NCI-H526 (cell line): ENCODE measurements around the gene ELAVL4.

Experiments used
- DNase-seq, 2 experiments: peaks; one replicate each; lab custom pipeline; 2025; lab: John Stamatoyannopoulos, UW

The ELAVL4 gene

DNA sequence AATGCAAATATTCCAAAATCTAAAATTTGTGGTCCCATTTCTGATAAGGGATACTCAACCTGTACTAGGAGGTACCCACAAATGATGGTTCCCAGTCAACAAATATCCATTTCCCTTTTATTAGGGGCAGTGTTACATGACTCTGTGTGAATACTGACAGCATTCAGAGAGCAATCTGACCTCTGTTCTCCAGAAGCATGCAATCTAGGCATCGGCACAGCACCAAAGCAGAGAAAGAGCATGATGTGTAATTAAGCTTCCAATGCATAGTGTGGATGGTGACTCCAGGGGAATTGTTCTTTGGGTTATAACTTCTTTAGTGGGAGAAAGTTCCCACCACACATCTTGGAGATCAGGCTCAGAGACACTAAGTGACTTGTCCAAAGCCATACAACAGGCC is 71.6 kb downstream of the ELAVL4 start:
- DNase-seq, result no peak

- DNase-seq, result no peak
Measured at GRCh38 chr1:50181027-50181663, 72.4 kb downstream of the ELAVL4 start.

DNA sequence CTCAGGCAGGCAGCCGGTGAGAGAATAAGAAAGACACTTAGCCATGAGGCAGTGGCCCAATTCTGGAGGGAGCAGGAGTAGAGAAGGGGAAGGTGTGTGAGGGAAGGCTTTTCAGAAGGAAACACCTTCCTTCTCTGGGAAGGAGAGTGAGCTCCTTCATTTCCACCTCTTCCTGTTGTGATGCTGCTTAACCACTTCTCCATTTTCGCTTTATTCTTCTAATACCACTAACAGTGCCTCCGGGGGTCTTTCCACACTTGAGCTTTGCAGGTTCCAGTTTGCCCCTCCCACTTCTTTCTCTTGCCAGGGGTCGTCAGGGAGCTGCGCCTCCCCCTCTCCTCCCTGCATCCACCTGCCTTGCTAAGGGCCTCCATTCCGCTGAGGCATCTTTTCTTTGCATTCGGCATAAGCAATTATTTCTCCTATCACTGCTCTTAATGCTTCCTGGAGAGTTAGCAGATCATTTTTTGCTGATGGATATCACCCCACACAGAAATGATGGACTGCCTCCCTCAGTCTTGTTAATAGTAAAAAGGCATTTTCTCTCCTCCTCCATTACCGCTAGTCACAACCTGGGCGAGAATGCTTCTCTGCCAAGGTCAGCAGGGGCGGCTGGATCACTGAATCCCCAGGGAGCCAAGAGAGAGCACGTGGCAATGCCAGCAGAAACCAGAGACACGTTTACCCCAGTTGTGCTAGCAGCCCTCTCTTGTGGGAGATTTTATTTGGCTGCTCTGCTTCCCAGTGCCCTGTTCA is 74.8 kb downstream of the ELAVL4 start:
- DNase-seq, result peak in 1 of 2 experiments; percentile 17

- no peak for DNase-seq
Measured at GRCh38 chr1:50189369-50189768, 80.6 kb downstream of the ELAVL4 start.

DNA sequence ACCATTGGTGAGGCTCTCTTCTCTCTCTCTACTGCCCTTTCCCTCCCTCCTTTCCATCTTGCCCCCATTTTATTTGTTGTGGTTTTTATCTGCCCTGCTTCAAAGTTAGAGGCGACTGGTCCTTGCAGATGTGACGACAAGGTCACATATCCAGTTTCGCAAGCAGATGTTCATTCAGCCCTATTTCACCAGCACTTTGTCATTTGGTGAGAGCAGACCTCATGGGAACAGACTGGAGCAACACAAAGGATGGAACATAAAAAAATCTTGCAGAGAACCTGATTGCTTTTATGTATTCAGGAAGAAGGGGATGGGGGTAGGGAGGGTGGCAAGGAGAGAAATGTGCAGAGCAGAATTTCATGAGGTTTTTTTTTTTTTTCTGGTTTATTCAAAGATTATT is 84.3 kb downstream of the ELAVL4 start:
- DNase-seq, result no peak

GRCh38 chr1:50195205-50195604 is 86.5 kb downstream of the ELAVL4 start:
- no peak for DNase-seq

DNA sequence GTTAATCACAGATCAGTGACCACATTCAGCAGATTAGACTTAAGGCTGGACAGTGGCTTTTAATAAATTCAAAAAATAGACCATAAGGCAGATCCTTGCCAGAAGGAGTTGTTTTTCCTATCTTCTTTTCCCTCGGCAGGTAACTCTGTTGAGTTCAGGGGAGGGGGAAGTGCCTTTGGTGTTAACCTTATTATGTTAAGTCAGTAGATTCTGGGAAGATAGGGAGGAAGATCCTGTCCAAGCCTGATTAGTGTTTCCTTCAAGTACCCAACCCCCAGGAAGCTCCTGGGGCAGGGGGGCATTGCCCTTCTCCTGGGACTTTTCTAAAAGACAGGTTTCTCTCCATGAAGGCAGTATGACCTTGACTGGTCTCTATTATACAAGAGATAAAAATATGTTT is 87.4 kb downstream of the ELAVL4 start:
- DNase-seq, result no peak

DNA sequence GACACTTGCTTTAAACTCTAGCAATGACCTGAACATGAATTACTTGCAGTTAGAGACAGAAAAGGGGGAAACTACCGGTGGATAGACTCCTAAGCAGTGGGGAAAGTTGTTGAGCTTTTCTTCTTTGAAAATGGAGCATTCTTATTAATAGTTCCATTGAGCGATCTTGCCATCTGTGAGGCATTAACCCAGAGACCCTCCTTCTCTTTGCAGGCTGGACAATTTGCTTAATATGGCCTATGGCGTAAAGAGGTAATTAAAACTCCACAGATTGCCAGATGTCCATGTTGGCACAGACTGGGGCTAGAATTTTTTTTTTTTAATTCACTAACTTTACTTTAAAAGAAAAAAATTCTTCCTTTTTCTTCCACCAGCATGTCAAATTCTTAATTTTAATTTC is 88.5 kb downstream of the ELAVL4 start:
- DNase-seq, result no peak

DNA sequence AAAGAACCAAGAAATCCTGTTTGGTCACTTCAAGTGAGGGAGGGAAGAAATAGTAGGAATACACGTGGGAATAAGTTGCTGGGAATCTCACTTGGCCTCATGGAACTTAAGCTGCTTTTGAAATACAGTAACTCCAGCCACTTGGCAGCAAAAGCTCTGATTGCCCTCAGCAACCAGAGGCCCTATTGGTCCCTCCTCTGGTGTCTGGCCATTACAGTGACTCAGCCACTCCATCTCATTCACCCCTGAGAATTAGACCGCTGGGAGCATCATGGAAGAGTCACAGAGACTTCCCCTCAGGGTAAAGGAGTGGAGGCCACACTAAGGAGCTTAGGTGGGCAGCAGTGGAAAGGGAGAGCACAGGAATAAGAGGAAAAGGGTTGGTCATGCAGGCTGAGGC is 99.6 kb downstream of the ELAVL4 start:
- DNase-seq, result no peak

GRCh38 chr1:50208756-50209155 is 100.0 kb downstream of the ELAVL4 start:
- no peak for DNase-seq

DNA sequence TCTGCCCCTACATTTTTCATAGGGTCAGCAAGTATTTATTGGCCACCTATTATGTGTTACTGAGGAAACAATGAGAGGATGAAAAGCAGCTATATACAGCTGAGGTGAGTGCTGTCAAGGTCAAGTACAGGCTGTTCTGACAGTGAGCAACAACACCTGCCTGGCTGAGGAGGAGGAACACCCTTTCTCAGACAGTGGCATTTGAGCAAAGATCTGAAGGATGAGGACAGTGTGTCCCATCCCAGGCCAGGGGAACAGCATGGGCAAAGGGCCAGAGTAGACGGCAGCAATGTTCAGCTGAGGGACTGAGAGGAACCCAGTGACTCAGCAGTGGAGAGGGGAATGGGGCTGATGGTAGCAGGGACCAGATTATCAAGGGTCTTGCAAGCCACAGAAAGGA is 101.0 kb downstream of the ELAVL4 start:
- no peak for DNase-seq

- no peak for DNase-seq
Measured at GRCh38 chr1:50213505-50213904, 104.8 kb downstream of the ELAVL4 start.

DNA sequence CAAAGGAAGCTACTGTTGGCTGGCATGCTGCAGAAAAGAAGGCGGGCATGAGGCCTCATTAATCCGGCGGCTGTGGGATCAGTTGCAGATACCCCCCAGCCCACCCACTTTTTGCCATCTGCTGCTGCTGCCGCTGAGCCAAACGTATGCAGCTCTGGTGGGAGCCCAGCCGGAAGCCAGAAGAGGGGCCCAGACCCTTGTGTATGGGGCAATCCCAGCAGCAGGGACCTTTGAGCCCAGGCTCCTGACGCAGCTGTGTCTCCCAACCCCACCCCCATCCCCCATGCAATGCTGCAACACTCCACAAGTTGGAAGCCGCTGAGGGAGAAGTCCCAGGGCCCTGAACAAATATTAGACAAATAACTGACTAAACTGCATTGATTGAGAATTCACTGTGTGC is 106.0 kb downstream of the ELAVL4 start:
- no peak for DNase-seq

- no peak for DNase-seq
Measured at GRCh38 chr1:50218344-50219120, 109.8 kb downstream of the ELAVL4 start.

- DNase-seq, result no peak
Measured at GRCh38 chr1:50228871-50229384, 120.2 kb downstream of the ELAVL4 start.

GRCh38 chr1:50231209-50231608 is 122.5 kb downstream of the ELAVL4 start:
- DNase-seq, result no peak

DNA sequence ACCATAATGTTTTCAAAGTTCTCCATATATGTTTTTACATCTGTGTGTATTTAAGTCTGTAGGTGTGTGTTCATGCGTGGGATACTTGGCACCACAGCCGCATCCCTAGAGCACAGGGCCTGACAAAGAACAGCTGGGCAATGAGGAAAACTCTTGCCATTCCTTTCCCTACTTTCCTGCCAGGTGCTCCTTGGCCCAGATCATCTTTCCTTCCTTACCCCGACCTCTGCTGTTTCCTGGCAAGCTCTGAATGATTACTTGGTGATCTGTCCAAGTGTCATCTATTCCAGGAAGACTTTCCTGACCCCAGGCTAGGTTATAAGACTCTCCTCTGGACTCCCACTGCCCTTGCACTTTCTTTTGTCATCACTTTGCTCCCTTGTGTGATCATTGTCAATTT is 123.6 kb downstream of the ELAVL4 start:
- no peak for DNase-seq

DNA sequence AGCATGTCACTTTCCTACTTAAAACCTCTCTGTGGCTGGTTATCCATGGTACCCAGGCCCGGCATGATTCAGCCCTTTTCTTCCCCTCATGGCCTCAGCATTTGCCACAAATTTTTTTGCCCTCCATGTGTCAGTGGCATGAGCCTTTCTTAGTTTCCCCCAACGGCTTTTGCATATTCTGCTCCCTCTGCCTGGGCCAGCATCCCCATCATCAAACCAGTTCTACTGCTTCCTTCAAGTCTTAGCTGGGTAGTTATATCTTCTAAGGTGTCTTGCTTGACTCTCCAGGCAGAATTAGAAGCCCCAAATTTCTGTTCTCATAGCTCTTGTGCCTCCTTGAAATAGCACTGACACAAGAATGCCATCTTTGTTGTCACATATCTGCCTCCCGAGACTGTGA is 127.9 kb downstream of the ELAVL4 start:
- DNase-seq, result no peak

GRCh38 chr1:50237056-50237455 is 128.3 kb downstream of the ELAVL4 start:
- DNase-seq, result no peak

GRCh38 chr1:50243939-50244338 is 135.2 kb downstream of the ELAVL4 start:
- peak in 1 of 2 experiments; percentile 34 for DNase-seq

DNA sequence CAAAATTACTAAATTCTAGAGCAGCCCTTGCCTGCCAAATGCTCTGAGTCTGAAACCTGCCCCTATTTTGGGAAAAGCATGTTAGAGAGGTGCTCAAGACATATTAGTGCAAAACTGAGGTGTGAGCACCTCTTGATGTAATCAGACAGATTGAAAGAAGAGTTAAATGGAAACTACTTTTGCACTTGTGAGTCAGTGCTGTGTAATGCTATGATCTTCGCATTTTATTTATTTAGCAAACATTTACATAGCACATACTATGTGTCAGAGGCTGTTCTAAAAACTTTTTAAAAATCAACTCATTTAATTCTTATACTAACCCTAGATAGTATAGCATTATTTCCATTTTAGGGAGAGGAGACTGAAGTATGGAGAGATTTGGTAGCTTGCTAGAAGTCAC is 138.1 kb downstream of the ELAVL4 start:
- DNase-seq, result no peak

DNA sequence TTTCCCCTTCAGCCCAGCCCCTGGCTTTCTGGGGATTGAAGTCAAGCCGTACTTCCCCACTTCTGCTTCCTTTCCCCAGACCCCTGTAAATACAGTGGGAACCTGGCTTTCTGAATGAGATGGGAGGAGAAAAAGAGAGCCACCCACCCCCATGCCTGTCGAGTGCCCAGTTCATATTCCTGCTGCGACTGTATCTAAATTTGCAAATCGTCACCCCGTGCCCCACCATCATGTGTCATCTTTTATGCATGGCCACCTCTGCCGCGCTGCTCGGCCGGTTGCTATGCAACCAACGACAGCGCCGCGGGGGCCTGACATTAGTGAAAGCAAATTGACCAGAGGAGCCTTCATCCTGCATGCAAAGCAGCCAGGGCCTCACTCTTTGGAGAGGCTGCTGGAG is 143.0 kb downstream of the ELAVL4 start:
- peak; percentile 96 to 98 for DNase-seq

GRCh38 chr1:50252196-50252595 is 143.5 kb downstream of the ELAVL4 start:
- peak; percentile 69 to 75 for DNase-seq
